HG02642 (cell line): ENCODE results near the gene PPIF.

Experiments used
- ATAC-seq: cut with Tn5 transposase; IDR thresholded peaks from one replicate; pipeline ENCODE4 v1.9.1; 2021; ENCODE audit warnings: mild to moderate bottlenecking; ENCODE audit not compliant: unreplicated experiment, poor library complexity

The PPIF gene

DNA sequence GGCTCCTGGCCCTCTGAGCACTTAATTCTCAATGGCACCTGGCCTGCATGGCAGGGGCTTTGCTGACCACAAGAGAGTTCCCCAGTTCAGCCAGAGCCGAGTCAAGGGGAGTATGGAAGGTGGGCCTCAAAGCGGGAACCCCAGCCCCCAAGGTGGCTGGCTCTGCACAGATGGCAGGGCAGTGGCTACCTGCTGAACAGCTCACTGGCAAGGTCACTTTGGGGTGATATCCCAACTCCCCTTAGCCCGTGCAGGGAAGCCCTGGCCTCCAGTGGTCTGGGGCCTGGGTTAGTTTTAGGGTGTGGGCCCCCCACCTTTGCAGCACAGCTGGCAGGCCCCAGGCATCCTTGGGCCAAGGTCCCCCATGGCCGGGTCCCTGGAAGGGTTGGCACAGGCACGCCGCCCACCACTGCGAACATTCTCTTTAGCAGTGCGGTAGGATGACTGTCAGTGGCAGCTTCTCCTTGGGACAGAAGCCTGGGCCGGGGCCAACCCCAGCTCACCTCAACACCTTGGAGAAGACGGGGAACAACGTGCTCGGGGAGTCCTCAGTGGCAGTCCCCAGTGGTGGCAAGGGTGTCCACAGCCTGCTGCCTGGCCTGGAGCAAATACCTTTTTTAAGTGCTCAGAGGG, 36.8 kb downstream of the PPIF start:
- ATAC-seq = no peak

DNA sequence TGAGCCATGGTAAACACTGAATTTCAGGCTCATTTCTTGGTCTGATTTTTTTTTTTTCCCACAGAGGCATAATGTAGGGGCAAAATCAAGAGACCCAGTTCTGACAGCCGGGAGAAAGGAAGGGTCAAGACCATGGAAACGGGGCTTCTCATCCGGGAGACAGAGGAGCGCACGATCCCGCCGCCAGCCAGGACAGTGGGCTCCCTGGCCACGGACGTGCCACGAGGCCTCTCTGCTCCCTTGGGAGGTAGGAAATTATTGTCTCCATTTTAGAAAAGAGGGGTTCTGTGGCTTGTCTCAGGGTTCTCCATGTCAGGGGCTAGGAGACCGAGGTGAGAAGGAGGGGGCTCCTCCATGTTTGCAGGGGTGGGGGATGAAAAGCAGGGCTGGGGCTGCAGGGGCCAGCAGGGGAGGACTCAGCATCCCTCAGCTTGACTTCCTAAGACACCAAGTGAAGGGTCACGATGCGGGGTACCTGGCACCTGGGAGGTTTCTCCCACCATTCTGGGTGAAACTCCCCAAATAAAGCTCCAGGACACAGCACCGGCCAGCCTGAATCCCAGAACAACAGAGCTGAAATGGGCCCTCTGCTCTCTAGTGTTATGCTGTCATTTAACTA, 37.6 kb downstream of the PPIF start:
- no peak for ATAC-seq

DNA sequence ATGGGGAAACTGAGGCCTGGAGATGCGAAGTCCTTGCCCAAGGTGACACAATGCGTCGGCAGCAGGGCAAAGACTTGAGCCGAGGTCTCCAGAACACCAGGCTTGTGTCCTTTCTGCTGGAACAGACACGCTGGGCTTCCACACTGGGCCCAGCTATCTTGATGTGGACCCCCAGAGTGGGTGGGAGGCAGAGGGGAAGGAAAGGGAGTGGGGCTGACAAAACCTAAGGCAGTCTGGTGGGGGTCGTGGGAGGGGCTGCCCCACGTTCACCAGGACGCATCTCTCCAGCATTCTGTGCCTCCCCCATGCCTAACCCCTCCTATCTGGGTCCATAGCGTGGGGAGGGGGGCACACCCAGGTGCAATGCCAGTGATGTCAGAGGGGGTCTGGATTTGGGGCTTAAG, 38.1 kb downstream of the PPIF start:
- ATAC-seq = no peak

DNA sequence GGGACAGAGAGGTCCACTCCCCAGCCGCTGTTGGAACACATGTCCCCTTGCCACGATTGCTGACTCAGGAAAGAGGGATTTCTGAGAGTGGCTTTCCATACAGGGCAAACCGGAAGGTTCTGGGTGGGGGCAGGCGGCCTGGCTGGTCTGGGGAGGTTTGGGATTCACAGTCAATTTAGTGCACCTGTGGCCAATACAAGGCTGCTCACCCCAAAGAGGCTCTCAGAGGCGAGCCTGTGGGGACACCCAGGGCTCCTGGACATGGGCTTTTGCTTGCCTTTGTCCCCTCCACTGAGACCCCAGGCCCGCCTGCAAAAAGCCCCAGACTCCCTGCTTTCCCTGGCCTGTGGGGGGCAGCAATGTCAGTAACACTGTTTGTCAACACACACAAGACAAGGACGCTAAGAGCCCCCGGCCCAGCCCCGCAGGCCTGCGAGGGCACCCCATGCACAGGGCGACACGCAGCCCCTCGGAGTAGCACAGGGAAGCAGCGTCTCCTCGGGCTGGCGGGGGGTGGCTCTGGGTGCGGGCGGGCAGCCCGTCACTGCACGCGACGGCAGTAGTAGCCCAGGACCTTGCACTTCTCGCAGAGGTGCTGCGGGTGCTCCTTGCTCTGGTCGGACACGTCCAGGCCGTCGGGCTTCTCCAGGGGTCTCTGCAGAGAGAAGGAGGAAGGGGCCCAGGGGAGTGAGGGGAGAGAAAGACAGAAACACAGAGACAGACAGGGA, 38.7 kb downstream of the PPIF start:
- no peak for ATAC-seq

DNA sequence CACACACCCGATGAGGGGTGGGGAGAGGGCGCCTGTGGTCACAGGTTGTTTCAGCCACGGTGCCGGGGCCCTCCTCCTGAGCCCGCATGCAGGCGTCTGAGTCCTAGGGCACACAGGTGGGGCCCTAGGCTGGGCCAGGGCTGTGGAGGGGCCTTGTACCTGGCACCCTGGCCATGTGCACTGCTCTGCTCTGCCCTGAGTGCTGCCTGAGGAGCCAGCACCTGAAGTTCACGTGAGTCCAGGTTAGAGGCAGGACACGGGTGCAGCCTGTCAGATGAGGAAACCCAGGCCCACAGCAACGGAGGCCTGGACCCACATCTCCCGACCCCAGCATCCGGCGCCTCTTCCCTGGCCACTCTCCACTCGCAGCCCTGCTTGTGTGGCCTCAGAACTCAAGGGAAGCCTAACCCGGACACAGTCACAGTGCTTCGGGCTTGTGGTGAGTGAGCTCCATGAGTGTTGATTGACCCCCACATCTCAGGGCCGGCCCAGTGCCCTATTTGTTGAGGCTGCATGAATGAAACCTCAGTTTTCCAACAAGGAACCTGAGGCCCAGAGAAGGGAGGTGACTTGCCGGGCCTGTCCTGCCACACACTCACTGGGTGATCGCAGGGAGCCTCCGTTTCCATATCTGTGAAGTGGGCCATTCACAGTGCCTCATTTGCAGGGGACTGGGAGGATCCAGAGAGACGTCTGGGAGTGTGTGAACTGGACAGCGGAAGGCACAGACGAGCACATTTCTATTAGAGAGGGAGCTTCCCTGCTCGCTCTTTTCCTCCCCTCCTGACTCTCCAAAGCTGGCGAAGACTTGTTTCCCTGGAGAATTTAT, 39.6 kb downstream of the PPIF start:
- ATAC-seq = no peak

DNA sequence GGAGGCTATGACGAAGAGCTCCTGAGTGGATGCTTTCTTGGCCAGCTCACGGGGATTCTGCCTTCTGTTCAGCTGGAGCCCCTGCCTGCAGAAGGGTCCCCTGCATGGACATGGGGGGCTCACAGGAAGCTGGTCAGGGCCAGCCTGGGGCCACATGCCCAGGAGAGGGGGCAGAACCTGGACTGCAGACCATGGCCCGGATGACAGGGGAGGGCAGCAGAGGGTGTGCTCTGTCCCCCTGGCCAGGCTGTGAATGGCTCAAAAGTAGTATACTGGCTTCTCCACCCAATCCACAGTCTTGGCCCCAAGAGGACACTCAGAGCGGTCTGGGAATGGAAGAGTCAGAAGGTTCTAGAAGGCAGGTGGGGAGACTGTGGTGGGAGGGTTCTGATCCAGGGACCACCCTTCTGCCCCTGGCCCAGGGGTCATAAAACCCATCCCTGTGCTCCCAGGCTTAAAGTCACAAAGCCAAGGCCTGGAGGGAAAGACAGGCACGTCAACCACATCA, 40.3 kb downstream of the PPIF start:
- ATAC-seq = no peak

DNA sequence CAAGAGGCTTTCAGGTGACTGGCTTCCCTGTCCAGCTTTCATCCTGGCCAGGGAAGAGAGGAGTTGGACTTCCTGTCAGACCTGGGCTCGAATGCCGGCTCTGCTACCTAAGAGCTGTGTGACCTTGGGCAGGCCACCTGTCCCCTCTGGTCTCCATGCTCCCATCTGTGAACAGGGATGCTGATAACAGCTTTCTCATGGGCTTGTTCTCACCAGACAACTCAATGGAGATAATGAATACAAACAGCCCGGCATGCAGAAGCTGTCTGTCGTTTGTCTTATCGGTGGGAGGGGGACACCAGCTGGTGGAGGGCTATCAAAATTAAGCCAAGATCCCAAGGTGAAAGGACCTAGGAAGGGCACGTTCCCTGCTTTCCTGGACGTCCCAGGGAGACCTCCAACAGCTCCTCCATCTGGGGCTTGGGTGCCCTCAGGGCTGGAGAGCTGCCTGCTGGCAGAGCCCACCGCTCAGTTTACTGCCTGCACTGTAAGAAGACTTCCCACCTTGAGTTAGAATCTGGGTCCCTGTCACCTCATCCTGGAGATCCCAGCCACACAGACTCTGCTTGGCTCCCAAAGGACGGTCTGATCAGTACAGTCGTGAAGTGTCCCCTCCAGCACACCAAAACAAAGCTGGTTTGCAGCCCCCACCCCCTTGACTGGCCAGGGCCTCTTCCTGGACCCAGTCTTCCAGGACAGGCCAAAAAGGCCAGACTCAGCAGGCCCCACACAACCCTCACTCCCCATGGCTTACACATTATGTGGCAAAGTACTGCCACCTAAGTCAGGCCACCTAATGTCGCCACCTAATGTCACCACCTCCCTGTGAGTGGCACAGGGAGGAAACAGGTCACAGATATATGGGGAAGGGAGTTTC, 40.9 kb downstream of the PPIF start:
- ATAC-seq = no peak

DNA sequence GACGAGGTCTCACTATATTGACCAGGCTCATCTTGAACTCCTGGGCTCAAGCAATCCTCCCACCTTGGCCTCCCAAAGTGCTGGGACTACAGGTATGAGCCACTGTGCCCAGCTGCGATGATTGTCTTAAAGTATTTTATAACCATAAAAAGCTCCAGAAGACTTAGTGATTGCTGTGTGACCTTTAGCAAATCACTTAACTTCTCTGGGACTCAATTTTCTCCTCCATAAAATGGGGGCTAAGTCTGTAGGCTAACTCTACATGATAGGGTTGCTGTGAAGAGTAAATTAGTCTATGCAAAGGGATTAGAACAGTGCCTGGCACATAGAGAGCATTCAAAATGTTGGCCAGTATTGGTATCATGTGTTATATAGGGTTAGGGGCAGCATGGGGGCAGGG, 42.8 kb downstream of the PPIF start:
- no peak for ATAC-seq

DNA sequence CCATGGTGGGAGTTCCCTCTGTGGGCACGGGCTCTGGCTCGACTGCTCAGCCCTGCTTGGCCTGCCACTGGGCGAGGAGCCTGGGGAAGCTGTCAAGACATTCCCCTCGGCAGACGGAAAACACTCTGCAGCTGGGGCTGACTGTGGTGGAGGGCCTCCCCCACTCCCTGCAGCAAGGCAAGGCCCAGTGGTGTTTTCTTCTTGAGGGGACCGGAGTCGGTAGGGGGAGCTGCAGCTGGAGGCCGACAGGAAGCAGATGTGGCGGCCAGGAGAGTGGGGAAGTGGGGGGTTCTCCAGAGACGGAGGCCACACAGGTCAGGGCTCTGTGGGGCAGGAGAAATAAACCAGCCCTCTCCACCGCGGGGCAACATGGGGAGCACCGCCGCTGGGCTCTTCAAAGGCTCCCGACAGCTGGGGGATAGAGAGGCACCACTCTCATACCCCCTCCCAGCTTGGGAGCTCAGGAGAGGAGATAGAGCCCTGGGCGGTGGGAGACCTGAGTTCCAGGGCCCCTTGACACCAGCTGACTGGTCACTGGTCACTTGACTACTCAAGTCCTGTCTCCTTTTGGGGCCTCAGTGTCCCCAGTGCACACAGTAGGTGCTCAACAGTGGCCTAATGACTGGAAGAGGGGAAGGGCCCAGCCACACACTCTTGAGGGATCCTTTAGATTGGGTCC, 43.4 kb downstream of the PPIF start:
- no peak for ATAC-seq

DNA sequence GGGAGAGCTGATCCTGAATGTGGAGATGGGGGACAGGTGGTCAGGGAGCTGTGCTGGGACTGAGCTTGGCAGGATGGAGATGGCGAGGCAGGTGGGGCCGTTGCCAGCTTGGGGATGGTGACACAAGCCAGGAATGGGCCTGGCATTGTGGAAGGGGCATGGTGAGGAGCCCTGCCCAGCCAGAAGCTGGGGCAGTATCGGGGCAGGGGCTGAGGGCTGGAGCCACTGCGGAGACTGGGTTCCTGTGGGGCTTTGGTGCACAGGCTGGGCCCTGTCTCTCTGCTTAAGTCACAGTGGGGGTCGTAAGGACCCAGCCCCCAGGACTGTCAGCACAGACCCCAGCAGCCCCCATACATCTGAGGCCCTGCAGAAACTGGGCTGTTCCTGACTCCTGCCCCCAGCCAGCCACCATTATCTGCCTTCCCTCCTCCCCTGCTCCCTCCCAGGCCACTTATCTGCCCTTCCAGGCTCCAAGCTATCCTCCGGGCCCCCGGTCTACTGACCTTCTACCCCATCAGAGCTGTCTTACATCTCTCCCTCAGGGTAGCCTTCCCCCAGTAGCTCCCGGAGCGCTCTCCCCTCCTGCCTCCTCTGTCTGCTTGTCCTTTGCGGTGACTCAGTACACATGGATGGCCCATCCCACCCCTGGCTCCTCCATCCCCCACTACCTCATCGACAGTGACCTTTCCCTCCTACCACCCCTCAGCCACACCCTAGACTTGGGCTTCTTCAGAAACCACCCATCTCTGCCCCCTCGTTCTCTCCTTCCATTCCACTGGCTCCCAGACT, 44.2 kb downstream of the PPIF start:
- ATAC-seq = no peak

DNA sequence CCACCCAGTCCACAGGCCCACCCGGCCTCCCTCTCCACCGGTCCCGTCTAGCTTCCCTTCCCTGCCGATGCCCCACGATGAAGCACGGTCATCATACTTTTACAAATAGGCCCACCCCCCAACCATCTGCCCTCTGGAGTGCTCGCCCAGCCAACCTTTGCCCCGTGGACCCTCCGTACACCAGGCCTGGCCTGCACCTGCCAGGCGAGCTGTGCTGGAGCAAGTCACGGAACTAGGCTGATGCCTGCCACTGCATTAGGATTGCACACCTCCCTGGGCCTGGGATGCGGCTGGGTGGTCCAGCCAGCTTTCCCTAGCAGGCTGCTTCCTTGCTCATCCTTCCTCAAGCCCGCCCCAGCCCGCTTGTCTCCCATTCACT, 44.7 kb downstream of the PPIF start:
- ATAC-seq = no peak

DNA sequence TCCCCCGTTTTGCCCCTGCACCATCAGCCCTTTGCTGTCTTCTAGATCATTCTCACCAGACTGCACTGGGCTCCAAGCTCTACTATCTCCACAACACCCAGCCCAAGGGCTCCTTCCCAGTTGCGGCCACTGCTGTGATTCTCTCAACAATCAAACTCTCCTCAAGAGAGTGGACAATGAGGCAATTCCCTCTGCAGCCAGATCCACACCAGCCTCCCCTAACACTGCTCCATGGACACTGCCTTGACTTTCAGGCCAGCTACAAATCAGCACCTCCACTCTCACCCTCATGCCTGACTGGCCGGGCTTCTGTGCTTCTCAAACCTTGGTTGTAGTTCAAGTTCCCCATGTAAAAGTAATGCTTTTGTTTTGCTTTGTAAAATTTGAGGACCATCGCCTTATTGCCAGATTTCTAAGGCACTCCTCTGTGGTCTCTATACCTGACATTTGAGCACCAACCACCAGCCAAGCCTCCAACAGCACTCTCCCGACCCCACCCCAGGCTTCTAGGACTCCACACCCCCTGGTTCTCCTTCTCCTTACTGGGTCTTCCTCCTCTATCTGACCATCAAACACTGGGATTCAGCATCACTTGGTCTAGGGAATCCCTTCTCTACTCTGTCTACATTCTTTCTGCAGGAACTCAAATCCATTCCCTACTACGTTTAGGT, 45.4 kb downstream of the PPIF start:
- no peak for ATAC-seq

DNA sequence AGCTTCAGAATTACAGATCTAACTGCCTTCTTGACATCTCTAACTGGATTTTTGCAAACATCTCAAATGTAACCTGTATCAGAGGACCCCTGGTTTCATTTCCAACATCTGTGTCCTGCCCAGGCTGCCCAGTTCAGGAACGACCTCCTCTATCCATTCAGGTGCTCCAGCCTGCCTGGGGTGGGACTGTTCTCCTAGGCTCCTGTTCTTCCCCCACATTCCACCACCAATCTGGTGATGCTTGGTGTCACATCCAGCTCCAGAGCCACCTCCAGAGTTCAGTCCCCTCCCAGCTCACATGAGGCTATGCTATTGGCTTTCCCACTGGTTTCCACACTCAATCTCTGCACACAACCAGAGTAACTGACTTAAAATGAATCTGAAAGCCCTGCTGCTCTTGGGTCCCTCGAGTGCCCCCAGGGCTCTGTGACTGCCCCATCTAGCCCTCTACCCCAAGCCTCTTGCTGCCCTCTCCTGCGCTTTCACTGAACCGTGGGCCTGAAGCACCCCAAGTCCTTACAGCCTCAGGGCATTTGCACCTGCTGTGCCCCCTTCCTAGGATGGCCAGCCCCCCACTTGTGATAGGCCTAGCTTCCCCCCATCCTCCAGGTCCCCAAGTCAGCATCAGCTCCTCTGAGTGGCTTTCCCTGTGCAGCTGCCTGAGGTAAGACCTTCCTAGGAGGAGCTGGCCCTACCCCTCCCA, 46.1 kb downstream of the PPIF start:
- ATAC-seq = no peak

DNA sequence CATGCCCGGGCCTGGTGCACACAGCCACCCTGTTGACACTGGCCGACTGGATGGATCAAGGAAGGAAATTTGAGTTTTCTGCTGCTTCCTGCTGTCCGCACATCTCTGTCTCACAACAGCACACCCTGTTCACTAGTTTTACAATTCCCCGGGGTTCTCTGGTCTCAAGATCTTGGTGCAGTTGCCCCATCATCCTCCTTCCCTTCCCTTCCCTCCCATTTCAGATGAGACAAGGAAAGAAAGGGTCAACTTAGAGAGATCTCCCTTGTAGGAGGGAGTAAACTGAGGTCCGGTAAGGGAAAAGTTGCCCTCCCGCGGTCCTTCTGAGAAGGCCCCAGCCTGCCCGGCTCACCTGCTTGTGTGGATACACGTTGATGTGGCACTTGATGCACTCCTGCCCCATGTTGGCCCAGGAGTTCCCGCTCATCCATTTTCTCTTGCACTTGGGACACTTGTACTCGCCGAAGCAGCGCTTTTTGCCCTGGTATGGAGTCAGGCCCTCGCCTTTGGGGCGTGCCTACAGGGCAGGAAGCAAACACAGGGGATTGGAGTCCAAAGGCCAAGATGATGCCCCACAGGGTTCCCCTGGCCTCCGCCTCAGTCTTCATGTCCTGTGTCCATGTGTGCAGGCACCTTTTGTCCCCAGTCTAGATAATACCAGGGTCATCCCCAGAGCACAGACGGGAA, 46.8 kb downstream of the PPIF start:
- ATAC-seq = no peak

DNA sequence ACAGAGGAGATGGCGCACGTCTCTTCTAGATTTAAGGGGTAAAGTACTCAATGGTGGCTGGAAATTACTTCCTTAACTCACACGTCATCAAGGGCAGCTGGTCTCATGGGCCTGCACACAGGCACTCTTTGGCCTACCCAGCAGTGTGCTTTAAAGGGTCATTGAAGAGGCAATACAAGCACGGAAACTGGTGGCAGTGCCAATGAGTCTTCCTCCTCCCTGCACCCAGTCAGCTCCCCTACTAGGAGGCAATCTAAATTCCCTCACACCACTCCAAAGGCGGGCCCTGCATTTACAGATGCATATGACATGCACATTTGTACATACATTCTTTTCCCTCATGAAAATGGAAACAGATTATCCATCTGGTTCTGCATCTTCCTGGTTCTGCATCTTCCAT, 47.4 kb downstream of the PPIF start:
- ATAC-seq = no peak

DNA sequence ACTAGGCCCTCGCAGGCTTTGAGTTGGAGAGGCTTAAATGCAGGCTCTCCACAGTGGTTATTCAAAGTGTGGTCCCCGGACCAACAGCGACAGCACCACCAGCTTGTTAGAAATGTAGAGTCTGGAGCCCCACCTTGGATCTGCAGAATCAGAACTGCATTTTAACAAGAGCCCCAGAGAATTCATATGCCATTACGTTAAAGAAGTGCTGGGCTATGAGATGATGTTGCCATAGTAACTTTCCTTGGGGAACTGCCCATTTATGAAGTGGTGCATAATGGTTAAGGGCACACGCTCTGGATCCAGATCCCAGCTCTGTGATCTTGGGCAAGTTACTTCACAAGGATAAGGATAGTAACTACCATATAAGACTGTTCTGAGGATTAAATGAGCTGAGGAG, 49.3 kb downstream of the PPIF start:
- ATAC-seq = no peak

DNA sequence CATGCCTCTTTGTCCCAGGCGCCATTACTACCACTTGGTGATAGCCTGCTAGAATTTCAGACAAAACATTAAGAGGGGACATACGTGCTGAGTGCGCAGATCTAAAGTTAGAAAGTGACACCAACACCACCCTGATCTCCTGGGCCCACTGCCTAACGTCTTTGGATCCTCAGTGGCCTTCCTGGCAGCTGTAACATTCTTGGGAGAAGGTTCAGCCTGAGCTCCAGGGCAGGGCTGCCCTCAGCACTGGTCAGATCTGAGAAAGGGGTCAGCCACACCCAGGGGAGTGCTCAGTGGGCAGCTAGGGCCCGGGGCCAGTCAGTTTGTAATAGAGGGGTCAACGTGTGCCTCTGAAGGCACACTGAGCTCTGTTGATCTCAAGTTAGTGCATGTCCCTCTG, 49.8 kb downstream of the PPIF start:
- no peak for ATAC-seq
